ENCODE data around the gene ELOF1. TPM values are rescaled to one million over a fixed set of nuclear protein-coding genes. Genes with fewer than 3 reads are reported as not detected.

Gene ELOF1
- total RNA-seq, 4 donors from 2014 or later = 30.5 to 39.2 (median 32.2) TPM

GRCh38 chr19:11541238-11541637, 17.8 kb downstream of the ELOF1 start:
- no peaks in the 10 kb centered on the region for H3K27me3 ChIP-seq
- H3K36me3 ChIP-seq = no peaks in the 10 kb centered on the region
- TF ChIP-seq, protein P1, sequence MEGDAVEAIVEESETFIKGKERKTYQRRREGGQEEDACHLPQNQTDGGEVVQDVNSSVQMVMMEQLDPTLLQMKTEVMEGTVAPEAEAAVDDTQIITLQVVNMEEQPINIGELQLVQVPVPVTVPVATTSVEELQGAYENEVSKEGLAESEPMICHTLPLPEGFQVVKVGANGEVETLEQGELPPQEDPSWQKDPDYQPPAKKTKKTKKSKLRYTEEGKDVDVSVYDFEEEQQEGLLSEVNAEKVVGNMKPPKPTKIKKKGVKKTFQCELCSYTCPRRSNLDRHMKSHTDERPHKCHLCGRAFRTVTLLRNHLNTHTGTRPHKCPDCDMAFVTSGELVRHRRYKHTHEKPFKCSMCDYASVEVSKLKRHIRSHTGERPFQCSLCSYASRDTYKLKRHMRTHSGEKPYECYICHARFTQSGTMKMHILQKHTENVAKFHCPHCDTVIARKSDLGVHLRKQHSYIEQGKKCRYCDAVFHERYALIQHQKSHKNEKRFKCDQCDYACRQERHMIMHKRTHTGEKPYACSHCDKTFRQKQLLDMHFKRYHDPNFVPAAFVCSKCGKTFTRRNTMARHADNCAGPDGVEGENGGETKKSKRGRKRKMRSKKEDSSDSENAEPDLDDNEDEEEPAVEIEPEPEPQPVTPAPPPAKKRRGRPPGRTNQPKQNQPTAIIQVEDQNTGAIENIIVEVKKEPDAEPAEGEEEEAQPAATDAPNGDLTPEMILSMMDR (IDR thresholded peaks at IDR 0.05) = no peak
- TF ChIP-seq POLR2A (IDR thresholded peaks at IDR 0.05) = no peak
- peak overlapping the region in 1 of 4 donors; percentile 50 for H3K4me3 ChIP-seq
- H3K9me3 ChIP-seq = no peaks in the 10 kb centered on the region
- DNase-seq = no peak
- peak overlapping the region in 2 of 4 donors; percentile 79 to 93 for H3K27ac ChIP-seq
- H3K4me1 ChIP-seq = peaks cover 0 to 2% (median 0%) of the 10 kb centered on the region in 4 donors

GRCh38 chr19:11540645-11541044, 18.4 kb downstream of the ELOF1 start:
- TF ChIP-seq, protein P1 (IDR thresholded peaks at IDR 0.05) = no peak
- TF ChIP-seq POLR2A (IDR thresholded peaks at IDR 0.05) = no peak
- peak overlapping the region in 3 of 4 donors; percentile 42 to 93 (median 79) for H3K27ac ChIP-seq
- H3K4me1 ChIP-seq = peaks cover 0 to 8% (median 0%) of the 10 kb centered on the region in 4 donors
- no peaks in the 10 kb centered on the region for H3K36me3 ChIP-seq
- DNase-seq = no peak
- H3K4me3 ChIP-seq = peak overlapping the region in 1 of 4 donors; percentile 50
- no peaks in the 10 kb centered on the region for H3K27me3 ChIP-seq
- no peaks in the 10 kb centered on the region for H3K9me3 ChIP-seq

- no peak for DNase-seq
- Histone ChIP-seq H3K4me1 (peaks cover 0 to 12% (median 0%) of the 10 kb centered on the region in 4 donors), H3K4me3 (peak overlapping the region; percentile 9 to 50 (median 18))
Measured at GRCh38 chr19:11539495-11540365, 19.3 kb downstream of the ELOF1 start.

DNA sequence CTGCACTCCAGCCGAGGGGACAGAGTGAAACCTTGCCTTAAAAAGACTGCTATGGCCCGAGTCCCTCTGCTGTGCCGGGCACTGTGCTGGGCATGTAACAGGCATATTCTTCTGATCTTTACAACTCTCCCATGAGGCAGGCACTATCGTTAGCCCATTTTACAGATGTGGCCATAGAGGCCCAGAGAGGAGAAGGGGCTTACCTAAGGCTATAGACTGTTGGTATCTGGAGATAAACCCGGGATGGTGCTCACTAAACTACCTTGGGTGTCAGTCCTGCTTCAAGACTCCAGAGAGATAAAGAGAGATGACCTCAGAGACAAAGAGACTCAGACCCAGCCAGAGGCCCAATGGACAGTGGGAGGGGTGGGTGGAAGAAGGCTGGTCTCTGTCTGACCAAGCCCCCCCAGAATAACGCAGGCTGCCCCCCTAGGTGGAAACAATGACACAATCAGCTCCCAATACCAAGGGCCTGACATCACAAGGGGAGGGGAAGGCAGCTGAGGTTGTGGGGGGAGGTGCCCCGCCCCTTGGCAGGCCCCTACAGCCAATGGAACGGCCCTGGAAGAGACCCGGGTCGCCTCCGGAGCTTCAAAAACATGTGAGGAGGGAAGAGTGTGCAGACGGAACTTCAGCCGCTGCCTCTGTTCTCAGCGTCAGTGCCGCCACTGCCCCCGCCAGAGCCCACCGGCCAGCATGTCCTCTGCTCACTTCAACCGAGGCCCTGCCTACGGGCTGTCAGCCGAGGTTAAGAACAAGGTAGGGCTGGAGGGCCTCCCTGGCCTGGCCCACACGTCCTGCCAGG, 20.6 kb downstream of the ELOF1 start, which contains the start of gene CNN1:
CNN1 (plus strand) TSS at position 620 of the 805 bp plus-strand sequence; CDS start at position 697, 77 bp downstream.
- peak within 1 kb of the TSS; percentile 9 to 50 (median 18) for H3K4me3 ChIP-seq
- H3K9me3 ChIP-seq = no peaks in the 10 kb centered on the region
- peaks cover 0 to 12% (median 0%) of the 10 kb centered on the region in 4 donors for H3K4me1 ChIP-seq
- DNase-seq = peak in 1 of 3 donors; percentile 66
- H3K36me3 ChIP-seq = no peaks in the 10 kb centered on the region
- peak within 1 kb of the TSS; percentile 42 to 93 (median 74) for H3K27ac ChIP-seq
- TF ChIP-seq, protein P1 (IDR thresholded peaks at IDR 0.05) = no peak
- TF ChIP-seq POLR2A (IDR thresholded peaks at IDR 0.05) = peak in 1 of 2 donors; percentile 27
- no peaks in the 10 kb centered on the region for H3K27me3 ChIP-seq

More at GRCh38 chr19:11539495-11540365, 19.3 kb downstream of the ELOF1 start:
- no peaks in the 10 kb centered on the region for H3K9me3 ChIP-seq
- H3K27ac ChIP-seq = peak overlapping the region; percentile 42 to 93 (median 74)
- TF ChIP-seq, protein P1 (IDR thresholded peaks at IDR 0.05) = no peak
- no peaks in the 10 kb centered on the region for H3K36me3 ChIP-seq
- H3K27me3 ChIP-seq = no peaks in the 10 kb centered on the region

- Histone ChIP-seq H3K36me3 (no peaks in the 10 kb centered on the region), H3K4me3 (peak overlapping the region; percentile 16 to 49 (median 32))
- TF ChIP-seq, protein P1 (IDR thresholded peaks at IDR 0.05) = peak; percentile 84 to 98 (median 93)
- TF ChIP-seq POLR2A (IDR thresholded peaks at IDR 0.05) = no peak
Measured at GRCh38 chr19:11535792-11536595, 23.0 kb downstream of the ELOF1 start.

More at GRCh38 chr19:11535792-11536595, 23.0 kb downstream of the ELOF1 start:
- peak; percentile 89 to 96 (median 95) for DNase-seq
- Histone ChIP-seq H3K9me3 (no peaks in the 10 kb centered on the region), H3K27ac (peak overlapping the region; percentile 63 to 81 (median 70)), H3K4me1 (peaks cover 0 to 12% (median 0%) of the 10 kb centered on the region in 4 donors), H3K27me3 (no peaks in the 10 kb centered on the region)

Measured in Peyer's patch (tissue), 4 donors.